ENCODE data around the gene NAPEPLD. TPM values are rescaled to one million over a fixed set of nuclear protein-coding genes. Genes with fewer than 3 reads are reported as not detected.

NAPEPLD gene
- total and polyA plus RNA-seq, 9 donors, result 7.5 to 27.9 (median 20.6) TPM

DNA sequence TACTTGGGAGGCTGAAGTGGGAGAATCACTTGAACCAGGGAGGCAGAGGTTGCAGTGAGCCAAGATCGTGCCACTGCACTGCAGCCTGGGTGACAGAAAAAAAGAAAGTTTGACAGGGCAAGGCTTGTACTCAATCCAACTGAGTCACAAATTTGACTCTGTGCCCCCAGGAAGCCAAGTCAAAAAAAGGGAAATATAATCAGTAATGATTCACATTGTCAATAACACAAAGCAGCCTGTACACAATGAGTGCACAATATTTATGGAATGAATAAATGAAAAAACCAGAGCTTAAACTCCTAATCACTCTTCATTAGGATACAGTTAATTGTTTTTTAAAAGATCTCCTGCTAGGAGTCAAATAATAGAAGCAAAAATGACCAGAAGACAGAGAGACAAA, 6.4 kb downstream of the NAPEPLD start:
- Histone ChIP-seq H3K27ac (no peak overlapping the region), H3K36me3 (no peaks in the 10 kb centered on the region), H3K4me3 (no peak overlapping the region), H3K27me3 (no peaks in the 10 kb centered on the region), H3K4me1 (ENCODE audit: insufficient read depth) (peaks cover 2% of the 10 kb centered on the region), H3K9me3 (no peaks in the 10 kb centered on the region)
- TF ChIP-seq POLR2A (IDR thresholded peaks at IDR 0.05) (no peak), CTCF (IDR thresholded peaks at IDR 0.05) (no peak), EP300 (IDR thresholded peaks at IDR 0.05) (no peak)
- intact Hi-C loops (cut with DNase I), result loop anchor here in 1 of 4 donors (10.0 kb wide), 1 partner anchor 68 kb away; the partner anchor contains the start of genes ARMC10 and FBXL13
- DNase-seq, result no peak
- 89 to 100% (median 93%) methylated on average over 1 of the region's 1 CpG for WGBS, 3 donors

GRCh38 chr7:103141753-103142404, 7.0 kb downstream of the NAPEPLD start:
- H3K9me3 ChIP-seq, result no peaks in the 10 kb centered on the region
- no peak overlapping the region for H3K4me3 ChIP-seq
- no peaks in the 10 kb centered on the region for H3K27me3 ChIP-seq
- H3K4me1 ChIP-seq (ENCODE audit: insufficient read depth), result peaks cover 2% of the 10 kb centered on the region
- no peak overlapping the region for H3K27ac ChIP-seq
- intact Hi-C loops (cut with DNase I), result loop anchor here in 1 of 4 donors (10.0 kb wide), 1 partner anchor 67 kb away; the partner anchor contains the start of genes ARMC10 and FBXL13
- DNase-seq, result no peak
- no peaks in the 10 kb centered on the region for H3K36me3 ChIP-seq
- no peak for TF ChIP-seq CTCF (IDR thresholded peaks at IDR 0.05)
- no peak for TF ChIP-seq EP300 (IDR thresholded peaks at IDR 0.05)
- TF ChIP-seq POLR2A (IDR thresholded peaks at IDR 0.05), result no peak
- WGBS, 3 donors, result 91 to 97% (median 96%) methylated on average over 8 of the region's 8 CpGs

DNA sequence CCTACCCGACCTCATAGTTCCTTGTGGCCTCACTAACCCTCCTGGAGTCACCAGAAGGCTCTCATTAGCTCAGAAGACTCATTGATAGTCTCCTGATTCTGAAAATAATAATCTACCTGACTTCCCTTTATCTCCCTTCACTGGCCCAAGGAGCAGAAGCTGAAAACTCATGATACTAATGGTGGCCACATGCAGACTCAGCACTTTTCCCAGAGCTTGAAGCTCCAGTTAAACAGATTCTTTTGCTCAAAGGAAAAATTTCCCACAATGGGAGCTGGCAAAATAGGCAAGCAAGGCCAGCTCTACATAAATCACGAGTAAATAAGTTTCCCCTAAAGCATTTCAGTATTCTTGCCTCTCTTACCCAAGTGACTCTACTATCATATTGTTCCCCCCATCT, 8.2 kb downstream of the NAPEPLD start:
- Histone ChIP-seq H3K36me3 (no peaks in the 10 kb centered on the region), H3K27ac (no peak overlapping the region), H3K9me3 (no peaks in the 10 kb centered on the region), H3K27me3 (no peaks in the 10 kb centered on the region), H3K4me1 (ENCODE audit: insufficient read depth) (peaks cover 2% of the 10 kb centered on the region), H3K4me3 (no peak overlapping the region)
- no peak for DNase-seq
- whole genome bisulfite sequencing, 3 donors, result 78 to 92% (median 85%) methylated on average over 2 of the region's 2 CpGs
- TF ChIP-seq CTCF (IDR thresholded peaks at IDR 0.05) (no peak), POLR2A (IDR thresholded peaks at IDR 0.05) (no peak), EP300 (IDR thresholded peaks at IDR 0.05) (no peak)
- intact Hi-C loops (cut with DNase I), result loop anchor here in 1 of 4 donors (10.0 kb wide), 1 partner anchor 66 kb away; the partner anchor contains the start of genes ARMC10 and FBXL13

DNA sequence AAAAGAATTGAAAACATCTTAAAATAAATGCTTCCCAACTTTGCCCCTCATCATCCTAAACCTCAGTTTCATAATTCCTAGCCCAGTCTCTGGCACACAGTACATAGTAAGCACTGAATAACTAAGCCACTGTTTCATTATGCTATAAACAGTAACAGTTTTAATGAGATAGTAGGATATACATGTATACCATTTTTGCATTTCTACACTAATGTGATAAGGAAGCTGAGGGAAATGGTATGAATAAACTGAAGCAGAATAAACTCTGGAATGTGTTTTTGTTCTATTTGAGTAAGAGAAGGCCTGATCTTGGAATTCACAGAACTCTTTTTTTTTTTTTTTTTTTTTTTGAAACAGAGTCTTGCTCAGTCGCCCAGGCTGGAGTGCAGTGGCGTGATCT, 8.8 kb downstream of the NAPEPLD start:
- 16 to 53% (median 39%) methylated on average over 2 of the region's 2 CpGs for WGBS, 3 donors
- TF ChIP-seq POLR2A (IDR thresholded peaks at IDR 0.05) (no peak), CTCF (IDR thresholded peaks at IDR 0.05) (no peak), EP300 (IDR thresholded peaks at IDR 0.05) (no peak)

More for the DNA sequence above, 8.8 kb downstream of the NAPEPLD start:
- Histone ChIP-seq H3K4me3 (no peak overlapping the region), H3K4me1 (ENCODE audit: insufficient read depth) (peaks cover 4% of the 10 kb centered on the region), H3K36me3 (no peaks in the 10 kb centered on the region), H3K27ac (no peak overlapping the region), H3K9me3 (no peaks in the 10 kb centered on the region), H3K27me3 (no peaks in the 10 kb centered on the region)
- intact Hi-C loops (cut with DNase I), result loop anchor here in 1 of 4 donors (10.0 kb wide), 1 partner anchor 65 kb away; the partner anchor contains the start of genes ARMC10 and FBXL13
- DNase-seq, result no peak
